SK-N-MC (cell line): ENCODE measurements around the gene LRCH1.

Source experiments
- EZH2 ChIP-seq: fragments of 200-600 bp; sonication (generic); IDR thresholded peaks from one replicate; pipeline ENCODE4 v1.6.1; 2017; ENCODE audit warnings: antibody characterized with exemption
- POLR2AphosphoS5 ChIP-seq: IDR thresholded peaks from 2 replicates; pipeline ENCODE4 v1.6.1; 2012; ENCODE audit warnings: mild to moderate bottlenecking, low read depth, low read length, borderline replicate concordance

DNA sequence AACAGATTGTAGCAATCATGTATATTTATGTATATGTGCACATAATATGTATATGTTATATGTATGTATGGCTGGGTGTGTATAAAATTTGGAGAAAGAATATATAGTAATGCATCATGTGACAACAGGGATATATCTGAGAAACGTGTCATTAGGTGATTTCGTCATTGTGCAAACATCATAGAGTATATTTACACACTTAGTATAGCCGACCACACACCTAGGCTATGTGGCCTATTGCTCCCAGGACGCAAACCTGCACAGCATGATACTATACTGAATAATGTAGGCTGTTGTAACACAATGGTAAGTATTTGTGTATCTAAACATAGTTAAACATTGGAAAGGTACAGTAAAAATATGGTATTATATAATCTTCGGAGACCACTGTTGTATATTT, 200.2 kb downstream of the LRCH1 start:
- TF ChIP-seq EZH2 (no peak), POLR2AphosphoS5 (no peak)
